H1 (cell line): ENCODE data around the gene ME3. TPM values are rescaled to one million over a fixed set of nuclear protein-coding genes. Genes with fewer than 3 reads are reported as not detected.

ENCODE experiments used
- CTCF ChIA-PET: fragments of 300-600 bp; sonication (Branson Sonifier 250); formaldehyde crosslinking; loops from one replicate; lab custom pipeline; 2021; ENCODE audit not compliant: partially characterized antibody; lab: Charles Lee
- POLR2A ChIA-PET: fragments of 300-600 bp; sonication (Branson Sonifier 250); formaldehyde crosslinking; loops from one replicate; lab custom pipeline; 2021; ENCODE audit warnings: inconsistent platforms; ENCODE audit not compliant: partially characterized antibody; lab: Charles Lee
- DNase-seq, 2 experiments: peaks; one replicate each; pipeline versions ENCODE4 v3.0.0 to v3.0.0-alpha.2; 2010 to 2022; ENCODE audit warnings: low spot score in 2 of 2, low read depth in 1 of 2, mixed read lengths in 1 of 2
- FAIRE-seq: peaks from 2 replicates; lab custom pipeline; 2011; peaks lifted over from hg19 to GRCh38; lab: Jason Lieb, UNC
- H2AFZ ChIP-seq: 2 replicates; pipeline ENCODE4 v1.8.1; 2012; ENCODE audit warnings: low read length, inconsistent platforms
- H2AK5ac ChIP-seq: 2 replicates; pipeline ENCODE4 v1.6.1; 2013; ENCODE audit warnings: low read depth, low read length
- H2BK120ac ChIP-seq: replicated peaks from 2 replicates; pipeline ENCODE3; 2013; ENCODE audit warnings: low read depth, low read length, inconsistent platforms
- H2BK12ac ChIP-seq: 2 replicates; pipeline ENCODE4 v1.6.1; 2013; ENCODE audit warnings: low read depth, low read length
- H2BK15ac ChIP-seq: 2 replicates; pipeline ENCODE4 v1.6.1; 2013; ENCODE audit warnings: low read length
- H2BK20ac ChIP-seq: 2 replicates; pipeline ENCODE4 v1.6.1; 2013; ENCODE audit warnings: low read length
- H2BK5ac ChIP-seq: 2 replicates; pipeline ENCODE4 v1.6.1; 2013; ENCODE audit warnings: low read depth, low read length
- H3K14ac ChIP-seq: 2 replicates; pipeline ENCODE4 v1.6.1; 2013; ENCODE audit warnings: inconsistent platforms; ENCODE audit not compliant: insufficient read length
- H3K18ac ChIP-seq: 2 replicates; pipeline ENCODE4 v1.6.1; 2013; ENCODE audit warnings: low read length; ENCODE audit errors: extremely low read depth
- H3K23ac ChIP-seq: 2 replicates; pipeline ENCODE4 v1.6.1; 2013; ENCODE audit warnings: inconsistent platforms; ENCODE audit not compliant: insufficient read length
- H3K23me2 ChIP-seq: 2 replicates; pipeline ENCODE4 v1.6.1; 2013; ENCODE audit warnings: low read depth, low read length
- H3K27ac ChIP-seq: 2 replicates; pipeline ENCODE4 v1.6.1; 2011; ENCODE audit warnings: low read depth, low read length, inconsistent platforms
- H3K27me3 ChIP-seq, 4 experiments: replicated peaks in 1 of 4; 1 replicate in 1 of 4; 2 replicates in 3 of 4; pipeline versions ENCODE4 v1.6.1 to v1.8.1; 2011 to 2013; ENCODE audit warnings: low read length in 3 of 4, mild to moderate bottlenecking in 3 of 4, inconsistent platforms in 2 of 4, mixed read lengths in 2 of 4, moderate library complexity in 1 of 4; ENCODE audit not compliant: control insufficient read depth in 3 of 4, insufficient read depth in 3 of 4; ENCODE audit errors: extremely low read depth in 1 of 4
- H3K36me3 ChIP-seq, 4 experiments: 2 replicates each; pipeline versions ENCODE4 v1.6.1 to v1.8.1; 2011 to 2013; ENCODE audit warnings: mild to moderate bottlenecking in 4 of 4, low read length in 3 of 4, moderate library complexity in 2 of 4, control low read depth in 1 of 4, inconsistent platforms in 1 of 4; ENCODE audit not compliant: insufficient read depth in 4 of 4, control insufficient read depth in 2 of 4
- H3K4ac ChIP-seq: replicated peaks from 2 replicates; pipeline ENCODE3; 2013; ENCODE audit warnings: low read length, low read depth, mixed read lengths, inconsistent platforms; ENCODE audit not compliant: insufficient read length
- H3K4me1 ChIP-seq, 4 experiments: replicated peaks in 1 of 4; 1 replicate in 1 of 4; 2 replicates in 3 of 4; pipeline versions ENCODE4 v1.6.1 to v1.8.1; 2011 to 2013; ENCODE audit warnings: low read length in 3 of 4, inconsistent platforms in 2 of 4, mixed read lengths in 1 of 4; ENCODE audit not compliant: insufficient read depth in 4 of 4, control insufficient read depth in 3 of 4
- H3K4me2 ChIP-seq, 2 experiments: 2 replicates each; pipeline versions ENCODE4 v1.6.1 to v1.8.1; 2011 to 2013; ENCODE audit warnings: low read depth in 2 of 2, low read length in 2 of 2, control low read depth in 1 of 2, inconsistent platforms in 1 of 2, mild to moderate bottlenecking in 1 of 2; ENCODE audit not compliant: insufficient read depth in 1 of 2
- H3K4me3 ChIP-seq, 4 experiments: fragments of 200-600, 300-600 bp in 1 of 4; sonication (generic), shearing (Covaris generic), sonication (Bioruptor Twin) in 1 of 4; 2 replicates each; pipeline versions ENCODE4 v1.5.1 to v1.8.1; 2011 to 2016; ENCODE audit warnings: low read length in 4 of 4, low read depth in 3 of 4, control low read depth in 2 of 4, inconsistent platforms in 2 of 4, mild to moderate bottlenecking in 2 of 4, mixed read lengths in 1 of 4, moderate library complexity in 1 of 4; ENCODE audit not compliant: insufficient read depth in 2 of 4; ENCODE audit errors: extremely low read depth in 1 of 4
- H3K56ac ChIP-seq: replicated peaks from 2 replicates; pipeline ENCODE3; 2013; ENCODE audit warnings: low read depth, mild to moderate bottlenecking, mixed read lengths, low read length, inconsistent platforms; ENCODE audit not compliant: insufficient read length
- H3K79me1 ChIP-seq: 2 replicates; pipeline ENCODE4 v1.6.1; 2013; ENCODE audit warnings: low read depth, low read length, control low read depth
- H3K79me2 ChIP-seq, 2 experiments: 2 replicates each; pipeline versions ENCODE4 v1.6.1 to v1.8.1; 2012 to 2013; ENCODE audit warnings: low read length in 2 of 2, mild to moderate bottlenecking in 2 of 2, inconsistent platforms in 1 of 2; ENCODE audit not compliant: insufficient read depth in 2 of 2, control insufficient read depth in 1 of 2
- H3K9ac ChIP-seq, 4 experiments: replicated peaks in 1 of 4; 1 replicate in 1 of 4; 2 replicates in 3 of 4; pipeline versions ENCODE4 v1.6.1 to v1.8.1; 2011 to 2013; ENCODE audit warnings: low read depth in 3 of 4, low read length in 3 of 4, control low read depth in 2 of 4, mild to moderate bottlenecking in 2 of 4, moderate library complexity in 2 of 4, inconsistent platforms in 1 of 4; ENCODE audit errors: extremely low read depth in 1 of 4
- H3K9me3 ChIP-seq, 2 experiments: 2 replicates each; pipeline versions ENCODE4 v1.6.1 to v1.8.1; 2012 to 2013; ENCODE audit warnings: mild to moderate bottlenecking in 2 of 2, moderate library complexity in 2 of 2, control low read depth in 1 of 2, inconsistent platforms in 1 of 2, low read depth in 1 of 2, low read length in 1 of 2, mixed read lengths in 1 of 2; ENCODE audit not compliant: insufficient read depth in 2 of 2
- H4K20me1 ChIP-seq, 2 experiments: replicated peaks in 1 of 2; 2 replicates each; pipeline versions ENCODE3 to v1.8.1; 2011 to 2013; ENCODE audit warnings: inconsistent platforms in 2 of 2, low read length in 2 of 2, mild to moderate bottlenecking in 1 of 2; ENCODE audit not compliant: insufficient read depth in 2 of 2, control insufficient read depth in 1 of 2
- H4K5ac ChIP-seq: 2 replicates; pipeline ENCODE4 v1.6.1; 2013; ENCODE audit warnings: low read length, low read depth, mixed read lengths, inconsistent platforms; ENCODE audit not compliant: insufficient read length
- H4K8ac ChIP-seq: 2 replicates; pipeline ENCODE4 v1.8.0; 2013; ENCODE audit warnings: mild to moderate bottlenecking, moderate library complexity, low read length, inconsistent platforms; ENCODE audit not compliant: insufficient read depth; ENCODE audit errors: extremely low read depth
- H4K91ac ChIP-seq: replicated peaks from 2 replicates; pipeline ENCODE3; 2013; ENCODE audit warnings: low read length, mixed read lengths, inconsistent platforms; ENCODE audit not compliant: insufficient read length
- BACH1 ChIP-seq: IDR thresholded peaks from 2 replicates; pipeline ENCODE4 v1.6.1; 2012; ENCODE audit warnings: low read length, improper control_type of control experiment
- BCL11A ChIP-seq, 2 experiments: IDR thresholded peaks; one replicate each; pipeline ENCODE4 v1.6.1; 2011; ENCODE audit warnings: low read depth in 2 of 2, low read length in 2 of 2, mild to moderate bottlenecking in 2 of 2
- ZNF274 ChIP-seq: IDR thresholded peaks from 2 replicates; pipeline ENCODE4 v1.7.0; 2012; ENCODE audit warnings: low read length, borderline replicate concordance; ENCODE audit errors: extremely low read depth
- WGBS, 2 experiments: shearing (Covaris generic) in 1 of 2; methylation state at CpG; one replicate each; pipeline versions ENCODE4 v1.1.6 to v1.1.7; 2013 to 2015; ENCODE audit warnings: low lambda C conversion rate in 2 of 2, mixed read lengths in 2 of 2, inconsistent platforms in 1 of 2, low coverage in 1 of 2, missing lambda C conversion rate in 1 of 2; ENCODE audit not compliant: insufficient replicate concordance in 2 of 2, insufficient coverage in 1 of 2, insufficient read length in 1 of 2; ENCODE audit errors: extremely low coverage in 1 of 2, missing lambda C conversion rate in 1 of 2; 5-methylcytosine and 5-hydroxymethylcytosine counted together
- polyA plus RNA-seq, 7 experiments: library from polyadenylated mRNA; depleted of rRNA in 3 of 7; stranded (reverse) in 5 of 7; unstranded in 2 of 7; fragments of >200 nt in 5 of 7; fragments of 200-250 nt in 2 of 7; gene quantifications; 1 replicate in 5 of 7; 2 replicates in 1 of 7; 4 replicates in 1 of 7; pipeline versions ENCODE4 v1.2.1 to v1.2.3, GENCODE V29; 2011 to 2013; ENCODE audit warnings: missing spikeins in 2 of 7, mixed read lengths in 2 of 7
- total RNA-seq: library from RNA; stranded (reverse); fragmentation: NEBNext Ultra II Directional; extraction: Animal tissue kit (Norgen Biotek cat#: 25700); gene quantifications from 2 replicates; pipeline ENCODE4 v1.2.1, GENCODE V29; 2021

Gene ME3
- total and polyA plus RNA-seq, 2 of the 8 experiments (the other 6 are each of a cell fraction or from before 2014, with no cell fraction given) = 1.5 to 2.8 TPM

GRCh38 chr11:86688398-86689179, 16.2 kb upstream of the ME3 start:
- H3K56ac ChIP-seq = no peak overlapping the region
- H3K4me3 ChIP-seq = no peak overlapping the region
- H4K5ac ChIP-seq = no peak overlapping the region
- no peak overlapping the region for H3K9ac ChIP-seq
- no peaks in the 10 kb centered on the region for H3K79me2 ChIP-seq
- H2BK15ac ChIP-seq = no peak overlapping the region
- no peak overlapping the region for H2BK20ac ChIP-seq
- H3K18ac ChIP-seq = no peak overlapping the region
- H4K91ac ChIP-seq = no peak overlapping the region
- H2AK5ac ChIP-seq = no peak overlapping the region
- no peaks in the 10 kb centered on the region for H3K36me3 ChIP-seq
- no peak overlapping the region for H3K4ac ChIP-seq
- no peak overlapping the region for H2BK120ac ChIP-seq
- H3K23ac ChIP-seq = no peak overlapping the region
- no peaks in the 10 kb centered on the region for H3K9me3 ChIP-seq
- no peaks in the 10 kb centered on the region for H3K79me1 ChIP-seq
- no peaks in the 10 kb centered on the region for H3K27me3 ChIP-seq
- no peaks in the 10 kb centered on the region for H3K4me1 ChIP-seq
- no peak for DNase-seq
- H2AFZ ChIP-seq = 0 out of 2 replicates have a peak overlapping the region, but pooled peaks have one; percentile 62
- no peak overlapping the region for H3K14ac ChIP-seq
- no peaks in the 10 kb centered on the region for H4K20me1 ChIP-seq
- no peak overlapping the region for H3K4me2 ChIP-seq
- WGBS, 2 experiments = 90% methylated on average over 4 of the region's 4 CpGs; no CpG with 5 or more reads in 1 of the 2 experiments
- CTCF ChIA-PET = interaction anchor here (0.5 to 1.6 kb wide), 11 partner anchors 9 to 237 kb away, joined by 3 to 5 read pairs (median 3); no protein-coding TSS in a partner anchor
- no peak overlapping the region for H4K8ac ChIP-seq
- no peak overlapping the region for H2BK5ac ChIP-seq
- no peaks in the 10 kb centered on the region for H3K23me2 ChIP-seq
- FAIRE-seq = no peak
- H2BK12ac ChIP-seq = 0 out of 2 replicates have a peak overlapping the region, but pooled peaks have one; percentile 1
- no peak overlapping the region for H3K27ac ChIP-seq
- POLR2A ChIA-PET = no interaction called here
- TF ChIP-seq BCL11A (IDR thresholded peaks at IDR 0.05; ENCODE audit: low read depth in 2 of 2, low read length in 2 of 2) (no peak), ZNF274 (no peak), BACH1 (no peak)
